HFFc6 (cell line): ENCODE data around the gene CMBL. TPM values are rescaled to one million over a fixed set of nuclear protein-coding genes. Genes with fewer than 3 reads are reported as not detected.

Source experiments
- DNase-seq: peaks from one replicate; pipeline ENCODE4 v3.0.0-alpha.2; 2018
- H3K27ac Mint-ChIP-seq: 2 replicates; pipeline ENCODE4 v1.8.0; 2020; ENCODE audit warnings: mild to moderate bottlenecking, mixed read lengths
- H3K27me3 Mint-ChIP-seq: 2 replicates; pipeline ENCODE4 v1.8.0; 2021; ENCODE audit warnings: mild to moderate bottlenecking, moderate library complexity, mixed read lengths; ENCODE audit not compliant: insufficient read depth
- H3K36me3 Mint-ChIP-seq: 2 replicates; pipeline ENCODE4 v1.8.0; 2021; ENCODE audit warnings: low read depth, mixed read lengths
- H3K4me1 Mint-ChIP-seq: 2 replicates; pipeline ENCODE4 v1.8.0; 2020; ENCODE audit warnings: low read depth, mixed read lengths
- H3K4me3 Mint-ChIP-seq: 2 replicates; pipeline ENCODE4 v1.8.0; 2020; ENCODE audit warnings: mild to moderate bottlenecking, moderate library complexity, mixed read lengths
- H3K9me3 Mint-ChIP-seq: 2 replicates; pipeline ENCODE4 v1.8.0; 2020; ENCODE audit warnings: mild to moderate bottlenecking, mixed read lengths
- total RNA-seq, 6 experiments: library from RNA; stranded (reverse); fragmentation: NEBNext Ultra II Directional; extraction: Animal tissue kit (Norgen Biotek cat#: 25700); gene quantifications; 2 replicates in 1 of 6; 3 replicates in 5 of 6; pipeline ENCODE4 v1.2.3, GENCODE V29; 2021
- TF ChIP-seq, protein P1 (sequence below): fragments of 200-600 bp; sonication (generic); IDR thresholded peaks from 2 replicates; pipeline ENCODE4 v1.5.0; 2021; ENCODE audit warnings: antibody characterized with exemption, mild to moderate bottlenecking

The CMBL gene
- total RNA-seq, 6 experiments from 2014 or later: 30.2 to 39.0 (median 38.0) TPM

DNA sequence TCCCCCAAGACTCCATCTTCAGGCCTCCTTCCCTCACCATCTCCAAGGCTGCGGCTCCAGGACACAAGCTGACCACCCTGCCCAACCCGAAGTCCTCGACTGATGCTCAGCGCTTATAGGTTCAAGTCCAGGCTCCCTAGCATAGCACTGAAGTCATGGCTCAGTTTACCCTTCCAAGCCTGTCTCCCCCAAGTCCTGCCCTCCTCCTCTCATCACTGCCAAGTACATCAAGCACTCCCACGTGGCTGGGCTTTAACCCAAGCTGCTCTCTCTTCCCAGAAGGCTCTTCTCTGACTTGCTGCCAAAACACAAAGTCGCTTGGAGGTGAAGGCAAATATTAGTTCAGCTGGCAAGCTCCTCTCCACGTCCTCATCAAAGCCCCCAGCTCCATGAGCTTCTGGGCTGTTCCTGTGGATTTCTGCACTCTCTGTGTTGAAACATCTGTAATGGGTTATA is 23.7 kb upstream of the CMBL start:
- Mint-ChIP-seq H3K27me3 (peaks cover 2% of the 10 kb centered on the region), H3K9me3 (no peaks in the 10 kb centered on the region), H3K4me3 (peak overlapping the region; percentile 58), H3K36me3 (no peaks in the 10 kb centered on the region), H3K4me1 (peaks cover 46% of the 10 kb centered on the region), H3K27ac (peak overlapping the region; percentile 78)
- TF ChIP-seq, protein P1, sequence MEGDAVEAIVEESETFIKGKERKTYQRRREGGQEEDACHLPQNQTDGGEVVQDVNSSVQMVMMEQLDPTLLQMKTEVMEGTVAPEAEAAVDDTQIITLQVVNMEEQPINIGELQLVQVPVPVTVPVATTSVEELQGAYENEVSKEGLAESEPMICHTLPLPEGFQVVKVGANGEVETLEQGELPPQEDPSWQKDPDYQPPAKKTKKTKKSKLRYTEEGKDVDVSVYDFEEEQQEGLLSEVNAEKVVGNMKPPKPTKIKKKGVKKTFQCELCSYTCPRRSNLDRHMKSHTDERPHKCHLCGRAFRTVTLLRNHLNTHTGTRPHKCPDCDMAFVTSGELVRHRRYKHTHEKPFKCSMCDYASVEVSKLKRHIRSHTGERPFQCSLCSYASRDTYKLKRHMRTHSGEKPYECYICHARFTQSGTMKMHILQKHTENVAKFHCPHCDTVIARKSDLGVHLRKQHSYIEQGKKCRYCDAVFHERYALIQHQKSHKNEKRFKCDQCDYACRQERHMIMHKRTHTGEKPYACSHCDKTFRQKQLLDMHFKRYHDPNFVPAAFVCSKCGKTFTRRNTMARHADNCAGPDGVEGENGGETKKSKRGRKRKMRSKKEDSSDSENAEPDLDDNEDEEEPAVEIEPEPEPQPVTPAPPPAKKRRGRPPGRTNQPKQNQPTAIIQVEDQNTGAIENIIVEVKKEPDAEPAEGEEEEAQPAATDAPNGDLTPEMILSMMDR: no peak
- DNase-seq: no peak

GRCh38 chr5:10330511-10331230 is 23.0 kb upstream of the CMBL start:
- Mint-ChIP-seq H3K4me3 (peak overlapping the region; percentile 58), H3K9me3 (no peaks in the 10 kb centered on the region), H3K4me1 (peaks cover 46% of the 10 kb centered on the region), H3K27me3 (peaks cover 2% of the 10 kb centered on the region), H3K36me3 (no peaks in the 10 kb centered on the region), H3K27ac (peak overlapping the region; percentile 78)
- DNase-seq: no peak
- TF ChIP-seq, protein P1: no peak

DNA sequence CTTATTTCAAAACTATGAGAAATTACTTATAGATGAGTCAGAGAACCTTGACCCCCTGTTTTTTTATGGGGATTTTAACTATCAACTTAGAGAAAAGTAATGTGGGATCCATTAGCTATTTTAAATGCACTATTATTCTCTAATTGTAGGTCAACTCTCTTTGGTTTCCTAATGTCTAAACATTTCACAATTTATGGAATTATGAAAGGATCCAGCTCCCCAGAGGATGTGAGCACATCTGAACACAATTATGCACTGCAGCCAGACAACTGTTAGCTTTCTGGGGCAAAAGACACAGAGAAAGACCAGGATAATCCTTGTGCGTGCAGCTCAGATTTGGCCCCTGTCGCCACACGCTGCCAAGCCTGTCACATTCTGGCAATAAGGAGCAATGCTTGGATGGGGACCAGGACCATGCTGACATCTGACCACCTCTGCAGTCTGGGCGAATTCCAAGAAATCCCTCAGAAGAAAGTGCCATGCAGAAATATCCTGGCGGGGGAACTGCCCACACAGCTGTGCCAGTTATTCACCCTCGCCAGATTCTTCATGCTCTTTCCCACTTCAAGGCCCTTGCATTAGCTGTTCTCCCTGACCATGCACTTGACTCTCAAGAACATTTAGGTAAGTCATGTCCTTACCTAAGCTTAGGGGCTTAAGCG is 22.2 kb upstream of the CMBL start:
- H3K27me3 Mint-ChIP-seq: peaks cover 2% of the 10 kb centered on the region
- no peaks in the 10 kb centered on the region for H3K9me3 Mint-ChIP-seq
- peaks cover 46% of the 10 kb centered on the region for H3K4me1 Mint-ChIP-seq
- TF ChIP-seq, protein P1: no peak
- H3K27ac Mint-ChIP-seq: peak overlapping the region; percentile 78
- peak; percentile 82 for DNase-seq
- no peaks in the 10 kb centered on the region for H3K36me3 Mint-ChIP-seq
- H3K4me3 Mint-ChIP-seq: peak overlapping the region; percentile 58

DNA sequence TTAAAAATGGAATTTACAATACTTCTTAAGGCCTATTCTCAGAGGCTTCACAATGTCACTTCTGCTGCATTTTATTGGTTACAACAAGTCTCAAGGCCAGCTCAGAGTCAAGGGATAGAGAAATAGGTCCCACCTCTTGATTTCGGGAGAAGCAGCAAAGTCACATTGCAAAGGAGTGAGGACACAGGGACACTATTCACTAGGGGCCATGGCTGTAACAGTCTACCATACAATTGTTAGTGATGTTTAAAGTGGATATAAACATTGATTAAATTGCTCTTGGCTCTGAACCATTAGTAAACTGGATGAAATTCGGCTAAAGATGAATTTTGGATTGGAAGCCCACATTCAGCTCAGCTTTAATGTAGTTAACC is 21.7 kb upstream of the CMBL start:
- DNase-seq: peak; percentile 31
- Mint-ChIP-seq H3K9me3 (no peaks in the 10 kb centered on the region), H3K4me1 (peaks cover 47% of the 10 kb centered on the region), H3K4me3 (no peak overlapping the region; the same call in 1 of the 2 replicates), H3K36me3 (no peaks in the 10 kb centered on the region), H3K27me3 (peaks cover 2% of the 10 kb centered on the region), H3K27ac (peak overlapping the region; percentile 68)
- TF ChIP-seq, protein P1: no peak

GRCh38 chr5:10328323-10328722 is 20.6 kb upstream of the CMBL start:
- H3K4me1 Mint-ChIP-seq: peaks cover 58% of the 10 kb centered on the region
- TF ChIP-seq, protein P1: no peak
- H3K27me3 Mint-ChIP-seq: peaks cover 2% of the 10 kb centered on the region
- H3K4me3 Mint-ChIP-seq: no peak overlapping the region
- DNase-seq: peak; percentile 41
- peak overlapping the region; percentile 55; the same call in 1 of the 2 replicates for H3K27ac Mint-ChIP-seq
- no peaks in the 10 kb centered on the region for H3K9me3 Mint-ChIP-seq
- H3K36me3 Mint-ChIP-seq: no peaks in the 10 kb centered on the region
